RWPE2 (cell line): ENCODE data around the gene DDX10.

Experiments
- ATAC-seq: fragments of 200-7000 bp; cut with Tn5 transposase; 3 replicates; pipeline ENCODE4 v1.9.1; 2021; ENCODE audit warnings: low read depth
- DNase-seq: peaks from one replicate; pipeline ENCODE4 v3.0.0-alpha.2; 2020; ENCODE audit warnings: low spot score
- H3K27ac ChIP-seq: fragments of 450-650 bp; 2 replicates; pipeline ENCODE4 v1.5.1; 2017; ENCODE audit warnings: mild to moderate bottlenecking; ENCODE audit not compliant: poor library complexity, severe bottlenecking
- H3K27me3 ChIP-seq: fragments of 250-450 bp; sonication (Bioruptor Pico); 2 replicates; pipeline ENCODE4 v1.5.1; 2021; ENCODE audit warnings: mild to moderate bottlenecking, moderate library complexity; ENCODE audit not compliant: insufficient read depth, poor library complexity, severe bottlenecking
- H3K36me3 ChIP-seq: fragments of 250-450 bp; sonication (Bioruptor Pico); 2 replicates; pipeline ENCODE4 v1.5.1; 2020; ENCODE audit warnings: low read depth, mild to moderate bottlenecking, moderate library complexity
- H3K4me1 ChIP-seq: fragments of 250-450 bp; sonication (Bioruptor Pico); 2 replicates; pipeline ENCODE4 v1.5.1; 2021; ENCODE audit warnings: mild to moderate bottlenecking, moderate library complexity; ENCODE audit not compliant: insufficient read depth, poor library complexity, severe bottlenecking
- H3K4me3 ChIP-seq: fragments of 250-450 bp; sonication (Bioruptor Pico); 2 replicates; pipeline ENCODE4 v1.5.1; 2021; ENCODE audit warnings: mild to moderate bottlenecking, moderate library complexity; ENCODE audit not compliant: severe bottlenecking
- H3K9me3 ChIP-seq: fragments of 250-450 bp; sonication (Bioruptor Pico); 2 replicates; pipeline ENCODE4 v1.5.1; 2021; ENCODE audit warnings: mild to moderate bottlenecking, moderate library complexity; ENCODE audit not compliant: severe bottlenecking
- TF ChIP-seq, protein P1 (sequence below): fragments of 450-650 bp; IDR thresholded peaks from one replicate; pipeline ENCODE4 v1.5.1; 2017; ENCODE audit warnings: mild to moderate bottlenecking, moderate library complexity; ENCODE audit not compliant: poor library complexity, severe bottlenecking

DDX10 gene

GRCh38 chr11:108793138-108793537 is 128.3 kb downstream of the DDX10 start:
- Histone ChIP-seq H3K4me3 (no peak overlapping the region), H3K4me1 (no peaks in the 10 kb centered on the region), H3K27ac (no peak overlapping the region), H3K9me3 (no peaks in the 10 kb centered on the region), H3K36me3 (no peaks in the 10 kb centered on the region), H3K27me3 (no peaks in the 10 kb centered on the region)
- TF ChIP-seq, protein P1, sequence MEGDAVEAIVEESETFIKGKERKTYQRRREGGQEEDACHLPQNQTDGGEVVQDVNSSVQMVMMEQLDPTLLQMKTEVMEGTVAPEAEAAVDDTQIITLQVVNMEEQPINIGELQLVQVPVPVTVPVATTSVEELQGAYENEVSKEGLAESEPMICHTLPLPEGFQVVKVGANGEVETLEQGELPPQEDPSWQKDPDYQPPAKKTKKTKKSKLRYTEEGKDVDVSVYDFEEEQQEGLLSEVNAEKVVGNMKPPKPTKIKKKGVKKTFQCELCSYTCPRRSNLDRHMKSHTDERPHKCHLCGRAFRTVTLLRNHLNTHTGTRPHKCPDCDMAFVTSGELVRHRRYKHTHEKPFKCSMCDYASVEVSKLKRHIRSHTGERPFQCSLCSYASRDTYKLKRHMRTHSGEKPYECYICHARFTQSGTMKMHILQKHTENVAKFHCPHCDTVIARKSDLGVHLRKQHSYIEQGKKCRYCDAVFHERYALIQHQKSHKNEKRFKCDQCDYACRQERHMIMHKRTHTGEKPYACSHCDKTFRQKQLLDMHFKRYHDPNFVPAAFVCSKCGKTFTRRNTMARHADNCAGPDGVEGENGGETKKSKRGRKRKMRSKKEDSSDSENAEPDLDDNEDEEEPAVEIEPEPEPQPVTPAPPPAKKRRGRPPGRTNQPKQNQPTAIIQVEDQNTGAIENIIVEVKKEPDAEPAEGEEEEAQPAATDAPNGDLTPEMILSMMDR = no peak
- ATAC-seq (no peak), DNase-seq (no peak)

DNA sequence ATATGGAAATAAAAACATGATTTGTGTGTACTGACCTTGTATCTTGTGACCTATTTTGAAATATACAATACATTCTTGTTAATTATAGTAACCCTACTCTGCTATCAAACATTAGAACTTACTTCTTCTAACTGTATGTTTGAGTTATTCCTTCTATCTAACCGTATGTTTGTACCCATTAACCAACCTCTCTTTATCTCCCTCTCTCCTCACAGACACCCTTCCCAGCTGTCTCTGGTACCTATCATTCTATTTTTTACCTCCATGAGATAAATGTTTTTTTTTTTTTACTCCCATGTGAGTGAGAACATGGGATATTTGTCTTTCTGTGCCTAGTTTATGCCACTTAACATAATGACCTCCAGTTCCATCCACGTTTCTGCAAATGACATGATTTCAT is 128.7 kb downstream of the DDX10 start:
- no peaks in the 10 kb centered on the region for H3K9me3 ChIP-seq
- ATAC-seq = no peak
- no peaks in the 10 kb centered on the region for H3K27me3 ChIP-seq
- H3K4me3 ChIP-seq = no peak overlapping the region
- H3K27ac ChIP-seq = no peak overlapping the region
- H3K4me1 ChIP-seq = no peaks in the 10 kb centered on the region
- DNase-seq = no peak
- H3K36me3 ChIP-seq = no peaks in the 10 kb centered on the region
- TF ChIP-seq, protein P1 = no peak

DNA sequence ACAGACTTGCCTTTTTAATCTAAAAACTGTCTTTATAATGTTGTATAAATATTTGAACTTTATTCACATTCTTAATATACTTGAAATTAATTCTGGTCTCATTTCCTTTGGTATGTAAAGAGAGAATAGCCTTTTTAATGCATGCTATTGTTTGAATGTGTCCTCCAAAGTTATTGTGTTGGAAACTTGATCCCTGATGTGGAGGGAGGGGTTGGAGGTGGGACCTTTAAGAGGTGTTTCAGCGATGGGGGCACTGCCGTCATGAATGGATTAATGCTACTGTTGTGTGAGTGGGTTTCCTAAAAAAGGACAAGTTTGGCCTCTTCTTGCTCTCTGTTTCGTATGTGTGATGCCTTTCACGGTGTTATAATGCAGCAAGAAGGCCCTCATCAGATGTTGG is 131.7 kb downstream of the DDX10 start:
- TF ChIP-seq, protein P1 = no peak
- ATAC-seq (no peak), DNase-seq (no peak)

GRCh38 chr11:108797578-108798100 is 132.8 kb downstream of the DDX10 start:
- no peak for DNase-seq
- no peaks in the 10 kb centered on the region for H3K4me1 ChIP-seq
- H3K27me3 ChIP-seq = no peaks in the 10 kb centered on the region
- no peak overlapping the region for H3K4me3 ChIP-seq
- H3K36me3 ChIP-seq = no peaks in the 10 kb centered on the region
- TF ChIP-seq, protein P1 = no peak
- ATAC-seq = no peak
- H3K9me3 ChIP-seq = no peaks in the 10 kb centered on the region
- no peak overlapping the region for H3K27ac ChIP-seq

More for the DNA sequence above, 131.7 kb downstream of the DDX10 start:
- Histone ChIP-seq H3K27me3 (no peaks in the 10 kb centered on the region), H3K4me3 (no peak overlapping the region), H3K9me3 (no peaks in the 10 kb centered on the region), H3K27ac (no peak overlapping the region), H3K36me3 (no peaks in the 10 kb centered on the region), H3K4me1 (no peaks in the 10 kb centered on the region)

DNA sequence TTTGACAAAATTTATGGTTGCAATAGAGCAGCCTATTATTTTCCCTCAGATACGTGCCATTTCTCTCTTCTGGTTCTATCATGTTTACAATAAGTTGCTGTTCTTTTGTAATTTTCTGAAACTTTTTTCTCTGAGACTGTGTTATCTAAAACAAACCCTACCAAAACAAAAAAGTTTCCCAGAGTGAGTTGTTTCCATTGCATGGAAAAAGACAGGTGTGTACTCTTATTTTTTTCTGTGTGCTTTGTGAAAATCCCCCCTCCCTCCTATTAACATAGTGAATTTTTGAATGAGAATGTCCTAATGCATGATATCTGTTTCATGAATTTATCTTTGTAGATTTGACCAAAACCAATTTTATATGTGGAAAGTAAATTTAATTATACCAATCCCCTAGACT is 137.6 kb downstream of the DDX10 start:
- no peak for DNase-seq
- no peaks in the 10 kb centered on the region for H3K9me3 ChIP-seq
- no peaks in the 10 kb centered on the region for H3K27me3 ChIP-seq
- no peaks in the 10 kb centered on the region for H3K36me3 ChIP-seq
- H3K4me3 ChIP-seq = no peak overlapping the region
- ATAC-seq = no peak
- H3K27ac ChIP-seq = no peak overlapping the region
- TF ChIP-seq, protein P1 = no peak
- H3K4me1 ChIP-seq = no peaks in the 10 kb centered on the region
